Ovary (tissue), 9 donors: ENCODE data around the gene TMEM259. TPM values are rescaled to one million over a fixed set of nuclear protein-coding genes. Genes with fewer than 3 reads are reported as not detected.

ENCODE experiments used
- DNase-seq, 5 donors: peaks; one replicate each; pipeline ENCODE4 v3.0.0-alpha.2; 2019 to 2020
- H3K27ac ChIP-seq, 2 donors: fragments of 200-600 bp; one replicate each; pipeline versions ENCODE4 v1.5.1 to v1.8.0; 2019 to 2022
- H3K27me3 ChIP-seq: fragments of 200-600 bp; one replicate; pipeline ENCODE4 v1.8.0; 2022
- H3K36me3 ChIP-seq: fragments of 200-600 bp; sonication (generic); one replicate; pipeline ENCODE4 v1.5.1; 2019
- H3K4me1 ChIP-seq: one replicate; pipeline ENCODE4 v1.8.1; 2013; ENCODE audit warnings: mild to moderate bottlenecking, moderate library complexity; ENCODE audit not compliant: insufficient read depth
- H3K4me3 ChIP-seq: fragments of 200-600 bp; sonication (generic); one replicate; pipeline ENCODE4 v1.5.1; 2017
- H3K9me3 ChIP-seq, 2 donors: fragments of 200-600 bp in 1 of 2; sonication (generic) in 1 of 2; one replicate each; pipeline versions ENCODE4 v1.5.1 to v1.8.1; 2013 to 2019; ENCODE audit warnings: mild to moderate bottlenecking in 1 of 2, moderate library complexity in 1 of 2
- CTCF ChIP-seq, 3 donors: fragments of 450-650 bp in 2 of 3; fragments of 200-600 bp in 1 of 3; IDR thresholded peaks; one replicate each; pipeline versions ENCODE4 v1.5.1 to v1.8.0; 2016 to 2022; ENCODE audit warnings: antibody characterized with exemption in 3 of 3, mild to moderate bottlenecking in 1 of 3
- EP300 ChIP-seq: sonication (generic); formaldehyde crosslinking; IDR thresholded peaks from one replicate; pipeline ENCODE4 v1.6.1; 2017; ENCODE audit warnings: antibody characterized with exemption
- POLR2A ChIP-seq: fragments of 450-650 bp; IDR thresholded peaks from one replicate; pipeline ENCODE4 v1.6.1; 2017; ENCODE audit warnings: antibody characterized with exemption, mild to moderate bottlenecking, moderate library complexity
- WGBS, 3 donors: extraction: QIAGEN DNeasy Blood & Tissue Kit in 1 of 3; methylation state at CpG; one replicate each; pipeline versions ENCODE4 v1.1.5 to v1.1.7; 2013 to 2017; 5-methylcytosine and 5-hydroxymethylcytosine counted together
- intact Hi-C, 4 donors: fragments of 100-400 bp; cut with DNase I; formaldehyde crosslinking; loops; one replicate each; pipeline versions ENCODE4 v1.11.0 to v1.15.1; 2022 to 2023
- polyA plus RNA-seq, 2 donors: library from polyadenylated mRNA; stranded (reverse); fragments of 200-250 nt in 1 of 2; fragments of 350-450 nt in 1 of 2; fragmentation: Illumina TruSeq in 1 of 2; extraction: RNeasy Lipid Tissue Mini Kit (QIAGEN cat#74804) in 1 of 2; gene quantifications; one replicate each; pipeline ENCODE4 v1.2.3, GENCODE V29; 2013 to 2014
- total RNA-seq, 7 donors: library from RNA; depleted of rRNA in 2 of 7; stranded (reverse); fragments of >200 nt in 2 of 7; fragmentation: NEBNext Ultra II Directional in 3 of 7; extraction: Animal tissue kit (Norgen Biotek cat#: 25700) in 3 of 7; gene quantifications; one replicate each; pipeline versions ENCODE4 v1.1.0 to v1.2.4, GENCODE V29; 2016 to 2023
- donor health status: DM: no; HTN: no; CAD: no; lungs with moderate emphysema.
- donor health status: DM: no; HTN: no; CAD: no.
- donor health status: Bipolar disorder and iron deficiency.
- donor health status: DM: yes; HTN: yes; CAD: no.
- donor health status: DM: no; HTN: no; CAD: no.
- donor health status: DM: yes; HTN: yes; CAD: no.

Gene TMEM259
- total and polyA plus RNA-seq, 9 donors: 26.0 to 196 (median 127) TPM

GRCh38 chr19:994516-994915 lies 26.4 kb downstream of the TMEM259 start:
- Histone ChIP-seq H3K4me3 (no peak overlapping the region), H3K4me1 (peaks cover 2% of the 10 kb centered on the region), H3K27ac (no peak overlapping the region), H3K27me3 (peaks cover 10% of the 10 kb centered on the region), H3K9me3 (no peaks in the 10 kb centered on the region), H3K36me3 (no peaks in the 10 kb centered on the region)
- 90 to 91% (median 91%) methylated on average over 18 of the region's 18 CpGs for WGBS, 3 donors
- DNase-seq: no peak
- no peak for TF ChIP-seq EP300
- no peak for TF ChIP-seq POLR2A
- no peak for TF ChIP-seq CTCF (IDR thresholded peaks at IDR 0.05)
- intact Hi-C loops: loop anchor here in 1 of 4 donors (10.0 kb wide), 1 partner anchor 220 kb away; no protein-coding TSS in a partner anchor

GRCh38 chr19:993831-994393 lies 27.0 kb downstream of the TMEM259 start:
- H3K36me3 ChIP-seq: no peaks in the 10 kb centered on the region
- 83 to 86% (median 85%) methylated on average over 38 to 43 of the region's 43 CpGs for WGBS, 3 donors
- intact Hi-C loops: loop anchor here in 1 of 4 donors (10.0 kb wide), 1 partner anchor 219 kb away; no protein-coding TSS in a partner anchor
- TF ChIP-seq EP300: no peak
- no peak for TF ChIP-seq POLR2A
- TF ChIP-seq CTCF (IDR thresholded peaks at IDR 0.05): no peak
- H3K27me3 ChIP-seq: peaks cover 4% of the 10 kb centered on the region
- peaks cover 2% of the 10 kb centered on the region for H3K4me1 ChIP-seq
- no peak overlapping the region for H3K27ac ChIP-seq
- DNase-seq: no peak
- H3K4me3 ChIP-seq: no peak overlapping the region
- no peaks in the 10 kb centered on the region for H3K9me3 ChIP-seq

- TF ChIP-seq CTCF (IDR thresholded peaks at IDR 0.05): no peak
- TF ChIP-seq POLR2A: no peak
- no peak for TF ChIP-seq EP300
- WGBS, 3 donors: 85 to 90% (median 90%) methylated on average over 15 to 17 of the region's 17 CpGs
Observed at GRCh38 chr19:993361-993830, 27.5 kb downstream of the TMEM259 start.

GRCh38 chr19:992670-993055 lies 28.3 kb downstream of the TMEM259 start:
- Histone ChIP-seq H3K4me1 (peaks cover 2% of the 10 kb centered on the region), H3K9me3 (no peaks in the 10 kb centered on the region), H3K27me3 (no peaks in the 10 kb centered on the region), H3K4me3 (no peak overlapping the region), H3K27ac (no peak overlapping the region), H3K36me3 (no peaks in the 10 kb centered on the region)
- no peak for DNase-seq
- intact Hi-C loops: loop anchor here in 1 of 4 donors (10.0 kb wide), 1 partner anchor 218 kb away; no protein-coding TSS in a partner anchor
- WGBS, 3 donors: 91 to 95% (median 92%) methylated on average over 13 of the region's 13 CpGs
- TF ChIP-seq EP300: no peak
- TF ChIP-seq CTCF (IDR thresholded peaks at IDR 0.05): no peak
- TF ChIP-seq POLR2A: no peak

More at GRCh38 chr19:993361-993830, 27.5 kb downstream of the TMEM259 start:
- DNase-seq: no peak
- Histone ChIP-seq H3K9me3 (no peaks in the 10 kb centered on the region), H3K4me1 (peaks cover 2% of the 10 kb centered on the region), H3K36me3 (no peaks in the 10 kb centered on the region), H3K4me3 (no peak overlapping the region), H3K27me3 (peaks cover 3% of the 10 kb centered on the region), H3K27ac (no peak overlapping the region)
- intact Hi-C loops: loop anchor here in 1 of 4 donors (10.0 kb wide), 1 partner anchor 219 kb away; no protein-coding TSS in a partner anchor
